ENCODE data around the gene PARD3.

The PARD3 gene

DNA sequence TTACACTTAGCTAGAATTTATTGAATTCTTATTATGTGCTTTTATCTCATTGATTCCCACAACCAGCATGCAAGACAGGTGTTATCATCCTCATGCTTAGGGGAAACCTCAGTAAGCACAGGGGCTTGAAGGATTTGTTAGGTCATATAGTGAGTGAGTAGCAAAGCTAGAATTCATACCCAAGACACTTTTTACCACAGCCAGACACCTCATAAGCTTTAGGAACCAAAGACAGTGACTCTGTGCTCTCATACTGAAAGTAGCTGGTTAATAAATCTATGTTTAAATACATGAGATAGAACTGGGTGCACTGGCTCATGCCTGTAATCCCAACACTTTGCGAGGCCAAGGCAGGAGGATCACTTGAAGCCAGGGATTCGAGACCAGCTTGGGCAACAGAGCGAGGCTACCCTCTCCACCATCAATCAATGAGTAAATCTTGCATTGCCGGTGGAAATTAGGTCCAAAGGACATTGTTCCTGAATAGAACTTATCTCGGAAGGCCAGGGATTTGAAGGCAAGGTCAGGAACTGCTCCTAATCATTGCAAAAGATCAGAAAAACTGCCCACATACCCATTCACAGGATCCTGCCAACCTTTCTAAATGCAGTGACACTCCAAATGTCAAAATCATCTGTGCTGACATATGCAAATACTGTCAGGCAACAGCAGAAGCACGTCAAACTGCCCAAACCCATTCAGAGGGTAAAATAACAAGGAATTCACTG is 523.5 kb downstream of the PARD3 start:
- ATAC-seq (ENCODE audit: insufficient read depth, low read depth) = no peak
- Histone ChIP-seq H3K4me3 (ENCODE audit: low read depth in 1 of 2, low read length in 2 of 2) (no peak overlapping the region), H3K4me1 (ENCODE audit: insufficient read depth, low read length) (no peaks in the 10 kb centered on the region), H3K27ac (ENCODE audit: low read length) (no peak overlapping the region), H3K9ac (ENCODE audit: low read depth, low read length) (no peak overlapping the region), H3K79me2 (ENCODE audit: insufficient read depth, low read length) (no peaks in the 10 kb centered on the region), H2AFZ (ENCODE audit: low read depth, low read length) (no peak overlapping the region), H3K27me3 (ENCODE audit: insufficient read depth, low read length, poor library complexity) (no peaks in the 10 kb centered on the region), H4K20me1 (ENCODE audit: insufficient read depth, low read length) (no peaks in the 10 kb centered on the region), H3K9me3 (ENCODE audit: insufficient read depth, low read length, severe bottlenecking) (no peaks in the 10 kb centered on the region), H3K4me2 (ENCODE audit: insufficient read depth, low read length) (no peak overlapping the region), H3K36me3 (ENCODE audit: insufficient read depth, low read length) (no peaks in the 10 kb centered on the region)
- TF ChIP-seq EZH2 (IDR thresholded peaks at IDR 0.05; ENCODE audit: borderline replicate concordance, low read depth, low read length, severe bottlenecking) = no peak
- no peak for TF ChIP-seq CTCF (IDR thresholded peaks at IDR 0.05; ENCODE audit: borderline replicate concordance, extremely low read depth, low read length, poor library complexity, severe bottlenecking)
- DNase-seq = no peak

DNA sequence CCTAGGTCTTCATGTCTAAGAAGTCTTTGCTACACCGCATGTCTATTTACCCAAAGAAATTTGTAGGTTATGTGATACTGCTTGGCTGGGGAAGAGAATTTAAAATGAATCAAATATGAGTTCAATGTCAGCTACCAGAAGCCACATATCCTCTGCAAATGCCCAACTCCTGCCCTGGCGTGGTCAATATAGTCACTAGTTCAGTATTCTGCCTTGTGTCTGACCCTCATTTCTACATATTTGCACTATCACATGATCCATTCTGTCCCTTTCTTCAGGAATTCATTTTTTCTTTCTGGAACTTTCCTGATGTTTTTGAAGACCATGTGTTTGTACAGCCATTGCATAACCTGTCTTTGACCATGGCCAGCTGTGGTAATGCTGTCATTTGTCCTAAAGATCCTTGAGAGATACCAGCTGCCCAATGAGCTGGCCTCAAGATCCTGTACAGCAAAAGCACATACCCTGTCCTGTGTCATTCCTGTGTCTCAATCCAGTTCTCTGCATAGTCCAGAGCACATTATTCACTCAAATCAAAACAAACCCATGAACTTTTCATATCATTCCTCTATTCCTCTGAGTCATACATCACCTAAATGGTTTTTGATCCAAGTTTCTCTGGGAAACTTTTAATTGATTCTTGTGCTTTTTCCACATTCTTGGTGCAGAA is 524.5 kb downstream of the PARD3 start:
- no peaks in the 10 kb centered on the region for H3K9me3 ChIP-seq (ENCODE audit: insufficient read depth, low read length, severe bottlenecking)
- H3K79me2 ChIP-seq (ENCODE audit: insufficient read depth, low read length) = no peaks in the 10 kb centered on the region
- no peak for ATAC-seq (ENCODE audit: insufficient read depth, low read depth)
- TF ChIP-seq CTCF (IDR thresholded peaks at IDR 0.05; ENCODE audit: borderline replicate concordance, extremely low read depth, low read length, poor library complexity, severe bottlenecking) = no peak
- no peak for TF ChIP-seq EZH2 (IDR thresholded peaks at IDR 0.05; ENCODE audit: borderline replicate concordance, low read depth, low read length, severe bottlenecking)
- no peaks in the 10 kb centered on the region for H3K4me1 ChIP-seq (ENCODE audit: insufficient read depth, low read length)
- no peaks in the 10 kb centered on the region for H3K36me3 ChIP-seq (ENCODE audit: insufficient read depth, low read length)
- H3K4me3 ChIP-seq (ENCODE audit: low read depth in 1 of 2, low read length in 2 of 2) = no peak overlapping the region
- no peak overlapping the region for H3K9ac ChIP-seq (ENCODE audit: low read depth, low read length)
- no peak overlapping the region for H3K27ac ChIP-seq (ENCODE audit: low read length)
- DNase-seq = no peak
- H2AFZ ChIP-seq (ENCODE audit: low read depth, low read length) = no peak overlapping the region
- H4K20me1 ChIP-seq (ENCODE audit: insufficient read depth, low read length) = no peaks in the 10 kb centered on the region
- no peaks in the 10 kb centered on the region for H3K27me3 ChIP-seq (ENCODE audit: insufficient read depth, low read length, poor library complexity)
- no peak overlapping the region for H3K4me2 ChIP-seq (ENCODE audit: insufficient read depth, low read length)

DNA sequence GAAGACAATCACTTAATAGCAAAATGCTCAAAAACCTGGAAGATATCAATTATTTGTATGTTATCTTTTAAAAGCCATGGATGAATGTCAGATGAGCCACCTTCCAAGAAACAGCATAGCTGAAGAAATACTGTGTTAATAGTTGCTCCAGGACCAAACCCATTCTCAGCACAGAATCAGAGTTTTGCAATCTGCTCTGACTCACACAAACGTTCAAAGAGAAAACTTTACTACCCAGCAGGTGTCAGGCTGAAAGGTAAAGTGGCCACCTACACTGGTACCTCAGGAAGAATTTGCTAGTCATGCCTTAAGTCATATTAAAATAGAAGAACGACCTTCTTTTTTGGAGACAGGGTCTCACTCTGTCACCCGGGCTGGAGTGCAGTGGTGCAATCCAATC is 526.5 kb downstream of the PARD3 start:
- no peaks in the 10 kb centered on the region for H3K79me2 ChIP-seq (ENCODE audit: insufficient read depth, low read length)
- TF ChIP-seq EZH2 (IDR thresholded peaks at IDR 0.05; ENCODE audit: borderline replicate concordance, low read depth, low read length, severe bottlenecking) (no peak), CTCF (IDR thresholded peaks at IDR 0.05; ENCODE audit: borderline replicate concordance, extremely low read depth, low read length, poor library complexity, severe bottlenecking) (no peak)
- no peak overlapping the region for H3K4me2 ChIP-seq (ENCODE audit: insufficient read depth, low read length)
- H2AFZ ChIP-seq (ENCODE audit: low read depth, low read length) = no peak overlapping the region
- H4K20me1 ChIP-seq (ENCODE audit: insufficient read depth, low read length) = no peaks in the 10 kb centered on the region
- no peak overlapping the region for H3K27ac ChIP-seq (ENCODE audit: low read length)
- DNase-seq (no peak), ATAC-seq (ENCODE audit: insufficient read depth, low read depth) (no peak)
- no peaks in the 10 kb centered on the region for H3K9me3 ChIP-seq (ENCODE audit: insufficient read depth, low read length, severe bottlenecking)
- no peak overlapping the region for H3K4me3 ChIP-seq (ENCODE audit: low read depth in 1 of 2, low read length in 2 of 2)
- no peaks in the 10 kb centered on the region for H3K4me1 ChIP-seq (ENCODE audit: insufficient read depth, low read length)
- no peak overlapping the region for H3K9ac ChIP-seq (ENCODE audit: low read depth, low read length)
- H3K27me3 ChIP-seq (ENCODE audit: insufficient read depth, low read length, poor library complexity) = no peaks in the 10 kb centered on the region
- no peaks in the 10 kb centered on the region for H3K36me3 ChIP-seq (ENCODE audit: insufficient read depth, low read length)
